Measurements from ENCODE around the gene NCK2.
A peak's percentile ranks its signal among the peaks of the same experiment; 100 is the strongest.
"Not testable (repeated sequence)": the region's sequence is repeated elsewhere in the genome, so short reads cannot be mapped to it uniquely, and the experiment has no call there.

NCK2 gene

GRCh38 chr2:105894327-105894944, 149.7 kb downstream of the NCK2 start:
- DNase-seq (ENCODE audit: low spot score): no peak

GRCh38 chr2:105895990-105896764, 151.5 kb downstream of the NCK2 start:
- no peak for DNase-seq (ENCODE audit: low spot score)

GRCh38 chr2:105896765-105897163, 152.1 kb downstream of the NCK2 start:
- peak; percentile 41 for DNase-seq (ENCODE audit: low spot score)

DNA sequence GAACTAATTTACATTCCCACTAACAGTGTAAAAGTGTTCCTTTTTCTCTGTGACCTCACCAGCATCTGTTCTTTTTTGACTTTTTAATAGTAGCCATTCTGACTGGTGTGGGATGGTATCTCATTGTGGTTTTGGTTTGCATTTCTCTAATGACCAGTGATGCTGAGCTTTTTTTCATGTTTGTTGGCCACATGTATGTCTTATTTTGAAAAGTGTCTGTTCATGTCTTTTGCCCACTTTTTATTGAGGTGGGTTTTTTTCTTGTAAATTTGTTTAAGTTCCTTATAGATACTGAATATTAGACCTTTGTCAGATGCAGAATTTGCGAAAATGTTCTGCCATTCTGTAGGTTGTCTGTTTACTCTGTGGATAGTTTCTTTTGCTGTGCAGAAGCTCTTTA, 153.0 kb downstream of the NCK2 start:
- not testable (repeated sequence) for DNase-seq (ENCODE audit: low spot score)

GRCh38 chr2:105903051-105903674, 158.5 kb downstream of the NCK2 start:
- DNase-seq (ENCODE audit: low spot score): no peak

- no peak for DNase-seq (ENCODE audit: low spot score)
Observed at GRCh38 chr2:105904938-105905337, 160.2 kb downstream of the NCK2 start.

- no peak for DNase-seq (ENCODE audit: low spot score)
Observed at GRCh38 chr2:105906481-105906880, 161.8 kb downstream of the NCK2 start.

DNA sequence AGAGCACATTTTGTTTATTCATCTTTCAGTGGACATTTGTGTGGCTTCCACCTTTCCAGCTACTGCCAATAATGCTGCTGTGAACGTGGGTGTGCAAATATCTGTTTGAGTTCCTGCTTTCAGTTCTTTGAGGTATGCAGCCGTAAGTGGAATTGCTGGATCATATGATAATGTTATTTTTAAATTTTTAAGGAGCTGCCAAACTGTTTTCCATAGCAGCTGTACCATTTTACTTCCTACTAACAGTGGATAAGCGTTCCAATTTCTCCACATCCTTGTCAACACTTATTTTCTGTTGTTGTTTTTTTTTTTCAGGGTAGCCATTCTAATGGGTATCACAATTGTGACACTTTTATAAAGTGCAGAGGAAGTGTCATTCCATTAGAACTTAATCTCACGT, 162.5 kb downstream of the NCK2 start:
- no peak for DNase-seq (ENCODE audit: low spot score)

GRCh38 chr2:105909215-105909614, 164.5 kb downstream of the NCK2 start:
- DNase-seq (ENCODE audit: low spot score): no peak

DNA sequence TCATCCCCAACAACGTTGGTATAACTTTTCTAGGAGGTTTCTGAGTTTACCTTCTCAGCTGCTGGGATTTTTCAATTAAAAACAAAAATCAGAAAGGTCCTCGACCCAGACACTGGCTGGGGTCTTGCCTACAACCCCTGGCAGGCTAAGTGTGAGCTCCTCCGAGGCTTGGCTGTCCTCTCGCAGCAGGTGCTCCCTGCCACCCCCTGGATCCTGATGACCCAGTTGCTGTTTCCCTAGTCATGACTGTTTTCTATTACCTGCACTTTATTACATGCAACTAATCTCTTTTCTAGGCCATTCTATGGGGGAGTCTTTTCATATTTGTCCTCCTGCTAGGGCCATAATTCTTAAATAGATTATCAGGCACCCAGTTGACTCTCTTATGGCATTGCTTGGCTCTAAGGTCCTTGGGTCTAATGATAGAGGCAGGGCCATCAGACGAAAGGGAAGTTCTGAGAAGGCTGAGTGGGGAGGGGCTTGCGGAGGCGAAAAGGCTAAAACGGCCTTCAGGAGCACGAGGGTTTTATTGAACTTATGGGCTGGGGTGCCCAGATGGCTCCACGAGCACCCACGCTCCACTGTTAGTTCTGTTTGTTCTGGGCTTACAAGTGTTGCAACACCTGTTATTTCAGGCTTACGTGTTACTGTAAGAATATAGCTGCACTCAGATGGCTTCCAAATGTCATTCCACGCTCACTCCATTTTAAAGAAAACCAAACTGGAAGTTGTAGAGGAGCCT, 166.0 kb downstream of the NCK2 start:
- no peak for DNase-seq (ENCODE audit: low spot score)

DNA sequence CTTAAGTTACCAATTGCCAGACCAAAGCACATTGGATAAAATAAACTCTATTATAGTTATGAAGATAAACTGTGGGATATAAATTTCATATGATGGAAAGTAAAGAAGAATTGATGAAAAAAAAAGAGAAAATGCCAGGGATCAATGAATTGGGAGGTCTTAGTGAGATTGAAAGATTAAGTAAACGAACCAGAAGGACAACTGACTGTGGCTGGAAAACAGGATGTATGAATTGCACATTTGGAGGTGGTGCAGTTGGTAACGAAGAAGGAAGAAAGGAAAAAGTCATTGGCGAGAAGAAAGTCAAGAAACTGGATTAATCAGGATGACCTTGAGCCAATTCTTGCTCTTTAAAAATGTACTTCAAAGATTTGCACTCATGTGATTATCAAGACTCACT, 166.7 kb downstream of the NCK2 start:
- DNase-seq (ENCODE audit: low spot score): no peak

DNA sequence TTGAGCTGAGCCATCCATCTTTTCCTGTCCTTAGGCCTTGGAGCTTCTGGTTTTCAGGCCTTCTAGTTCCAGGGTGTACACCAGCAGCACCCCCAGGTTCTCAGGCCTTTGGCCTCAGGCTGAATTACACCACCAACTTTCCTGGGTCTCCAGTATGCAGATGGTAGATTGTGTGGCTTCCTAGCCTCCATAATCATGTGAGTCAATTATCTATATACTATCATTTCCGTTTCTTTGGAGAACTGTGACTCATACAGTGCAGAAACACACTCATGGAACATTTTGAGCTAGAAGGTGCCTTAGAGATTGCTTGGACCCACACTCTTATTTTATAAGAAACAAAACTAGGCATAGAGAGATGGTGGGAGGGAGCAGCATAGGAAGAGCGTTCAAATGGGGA, 167.4 kb downstream of the NCK2 start:
- DNase-seq (ENCODE audit: low spot score): no peak

- DNase-seq (ENCODE audit: low spot score): no peak
Observed at GRCh38 chr2:105915005-105915558, 170.4 kb downstream of the NCK2 start.

GRCh38 chr2:105917226-105917625, 172.5 kb downstream of the NCK2 start:
- no peak for DNase-seq (ENCODE audit: low spot score)

- DNase-seq (ENCODE audit: low spot score): no peak
Observed at GRCh38 chr2:105917688-105918087, 173.0 kb downstream of the NCK2 start.

GRCh38 chr2:105919191-105919811, 174.6 kb downstream of the NCK2 start:
- DNase-seq (ENCODE audit: low spot score): peak; percentile 50

DNA sequence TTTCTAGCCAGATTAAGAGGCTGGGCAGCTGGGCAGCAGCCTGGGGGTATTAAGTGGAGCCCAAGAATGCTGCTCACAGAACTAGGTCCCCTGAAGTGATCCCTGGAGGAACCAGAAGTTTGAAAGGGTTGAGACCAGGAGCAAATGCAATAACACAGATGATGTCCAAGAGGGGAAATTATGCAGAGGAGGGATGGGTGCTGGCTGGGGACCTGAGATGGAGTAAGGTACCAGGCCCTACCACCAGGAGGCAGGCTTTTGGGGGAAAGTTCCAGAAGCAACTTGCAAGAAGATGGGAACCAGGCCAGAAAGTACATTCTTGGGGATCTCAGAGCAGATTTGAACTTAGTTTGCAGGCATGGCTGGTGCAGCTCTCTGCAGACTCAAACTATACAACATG, 175.1 kb downstream of the NCK2 start:
- no peak for DNase-seq (ENCODE audit: low spot score)

- DNase-seq (ENCODE audit: low spot score): no peak
Observed at GRCh38 chr2:105924271-105924670, 179.6 kb downstream of the NCK2 start.

DNA sequence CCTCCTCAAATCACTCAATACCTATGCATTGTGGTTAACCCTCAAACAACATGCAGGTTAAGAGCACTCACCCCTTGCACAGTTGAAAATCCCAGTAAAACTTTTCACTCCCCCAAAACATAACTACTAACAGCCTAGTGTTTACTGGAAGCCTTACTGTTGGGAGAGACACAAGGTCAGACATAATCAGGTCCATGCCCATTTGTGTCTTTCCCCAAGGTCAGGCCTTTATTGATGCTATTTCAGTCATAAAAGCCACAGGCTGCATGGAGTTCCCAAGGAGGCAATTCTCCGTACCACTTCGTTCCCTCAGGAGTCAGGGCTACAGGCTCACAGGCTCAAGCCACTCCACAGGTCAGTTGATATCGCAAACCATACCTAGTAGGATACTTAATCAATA, 180.2 kb downstream of the NCK2 start:
- DNase-seq (ENCODE audit: low spot score): no peak

- DNase-seq (ENCODE audit: low spot score): no peak
Observed at GRCh38 chr2:105925390-105925789, 180.7 kb downstream of the NCK2 start.

DNA sequence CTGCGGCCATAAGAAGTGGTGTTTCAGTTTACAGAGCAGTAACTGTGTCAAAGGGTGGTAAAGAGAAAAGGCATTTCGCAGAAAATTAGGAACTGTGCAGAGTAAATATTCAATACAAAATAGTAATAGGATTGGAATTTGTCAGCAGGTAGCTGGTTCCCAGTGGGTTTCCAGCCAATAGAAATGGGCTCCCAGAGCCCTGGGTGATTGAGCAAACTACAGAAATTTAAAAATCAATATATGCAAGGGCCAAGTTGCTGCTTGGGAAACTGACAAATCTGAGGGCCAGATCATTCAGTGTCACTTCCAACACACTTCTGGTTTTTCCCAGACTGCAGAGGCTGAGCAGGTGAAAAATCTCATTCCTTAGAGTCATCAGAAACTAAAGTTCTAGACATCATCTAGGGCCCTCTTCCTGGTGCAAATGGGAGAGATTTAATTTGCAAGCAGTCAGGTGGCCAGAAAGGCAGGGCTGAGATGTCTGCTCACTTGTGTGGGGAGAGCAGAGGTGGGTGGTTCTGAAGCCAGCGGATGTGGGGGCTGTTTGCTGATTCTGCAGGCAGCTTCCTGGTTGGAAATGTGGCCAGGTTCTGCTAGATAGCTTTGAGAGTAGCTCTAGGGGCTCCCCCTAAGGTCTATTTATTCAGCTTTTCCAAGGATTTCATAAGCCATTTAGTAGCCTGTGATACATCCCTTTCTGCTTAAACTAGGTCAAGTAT, 182.4 kb downstream of the NCK2 start:
- DNase-seq (ENCODE audit: low spot score): no peak

Data from HuH-7 (cell line).